Fibroblast of lung (primary cell): ENCODE data around the gene IL19. TPM values are rescaled to one million over a fixed set of nuclear protein-coding genes. Genes with fewer than 3 reads are reported as not detected.

ENCODE experiments used
- DNase-seq, 2 donors: peaks; one replicate each; pipeline versions ENCODE4 v3.0.0 to v3.0.0-alpha.2; 2010; ENCODE audit warnings: low read depth in 2 of 2
- H2AFZ ChIP-seq: 2 replicates; pipeline ENCODE4 v1.5.1; 2012; ENCODE audit warnings: low read length, control low read depth, inconsistent platforms
- H3K27ac ChIP-seq: 2 replicates; pipeline ENCODE4 v1.5.1; 2011; ENCODE audit warnings: low read length, control low read depth; ENCODE audit not compliant: insufficient read depth
- H3K27me3 ChIP-seq: 2 replicates; pipeline ENCODE4 v1.5.1; 2011; ENCODE audit warnings: mild to moderate bottlenecking, low read length; ENCODE audit not compliant: control insufficient read depth, insufficient read depth
- H3K36me3 ChIP-seq: 2 replicates; pipeline ENCODE4 v1.5.1; 2011; ENCODE audit warnings: low read length; ENCODE audit not compliant: control insufficient read depth, insufficient read depth
- H3K4me1 ChIP-seq: 2 replicates; pipeline ENCODE4 v1.5.1; 2011; ENCODE audit warnings: low read length; ENCODE audit not compliant: control insufficient read depth, insufficient read depth; ENCODE audit errors: extremely low read depth
- H3K4me2 ChIP-seq: 2 replicates; pipeline ENCODE4 v1.5.1; 2011; ENCODE audit warnings: low read length, control low read depth; ENCODE audit not compliant: insufficient read depth; ENCODE audit errors: extremely low read depth
- H3K4me3 ChIP-seq, 4 experiments: fragments of 200-600 bp in 1 of 4; sonication (generic) in 1 of 4; replicated peaks in 1 of 4; 2 replicates each; pipeline ENCODE4 v1.5.1; 2011 to 2016; ENCODE audit warnings: low read length in 4 of 4, low read depth in 3 of 4, mild to moderate bottlenecking in 3 of 4, control low read depth in 2 of 4, inconsistent platforms in 1 of 4, mixed read lengths in 1 of 4; ENCODE audit not compliant: insufficient read depth in 1 of 4; ENCODE audit errors: control extremely low read depth in 1 of 4
- H3K79me2 ChIP-seq: 2 replicates; pipeline ENCODE4 v1.5.1; 2012; ENCODE audit warnings: mild to moderate bottlenecking, low read length, inconsistent platforms; ENCODE audit not compliant: control insufficient read depth, insufficient read depth
- H3K9ac ChIP-seq: 2 replicates; pipeline ENCODE4 v1.5.1; 2011; ENCODE audit warnings: mild to moderate bottlenecking, low read length, control low read depth; ENCODE audit not compliant: insufficient read depth
- H3K9me3 ChIP-seq: 2 replicates; pipeline ENCODE4 v1.5.1; 2012; ENCODE audit warnings: low read depth, low read length; ENCODE audit not compliant: control insufficient read depth, insufficient read depth
- H4K20me1 ChIP-seq: 2 replicates; pipeline ENCODE4 v1.5.1; 2011; ENCODE audit warnings: low read length; ENCODE audit not compliant: control insufficient read depth, insufficient read depth; ENCODE audit errors: extremely low read depth
- CTCF ChIP-seq, 2 donors: IDR thresholded peaks in 1 of 2; conservative IDR thresholded peaks in 1 of 2; 1 replicate in 1 of 2; 2 replicates in 1 of 2; pipeline ENCODE4 v1.5.1; 2011 to 2012; ENCODE audit warnings: low read length in 2 of 2, control low read depth in 1 of 2, inconsistent platforms in 1 of 2, low read depth in 1 of 2, mild to moderate bottlenecking in 1 of 2
- EZH2 ChIP-seq: IDR thresholded peaks from 2 replicates; pipeline ENCODE4 v1.5.1; 2012; ENCODE audit warnings: low read length, control low read depth, mild to moderate bottlenecking; ENCODE audit errors: missing control alignments
- polyA plus RNA-seq, 2 donors: library from polyadenylated mRNA; depleted of rRNA in 1 of 2; stranded (reverse) in 1 of 2; unstranded in 1 of 2; fragments of >200 nt; gene quantifications; 2 replicates each; pipeline ENCODE4 v1.2.1, GENCODE V29; 2011 to 2012; ENCODE audit warnings: missing spikeins in 1 of 2
- total RNA-seq: library from RNA; depleted of rRNA; stranded (reverse); fragments of >200 nt; gene quantifications from 2 replicates; pipeline ENCODE4 v1.2.1, GENCODE V29; 2014

IL19 gene
- total and polyA plus RNA-seq, 2 donors (not counting 1 experiment from before 2014, with no cell fraction given), result not detected

GRCh38 chr1:206814716-206815341 is 44.3 kb downstream of the IL19 start:
- H3K4me2 ChIP-seq, result no peak overlapping the region
- H3K27me3 ChIP-seq, result no peaks in the 10 kb centered on the region
- H3K4me1 ChIP-seq, result peaks cover 2% of the 10 kb centered on the region
- H3K27ac ChIP-seq, result no peak overlapping the region
- no peak overlapping the region for H2AFZ ChIP-seq
- no peaks in the 10 kb centered on the region for H4K20me1 ChIP-seq
- H3K79me2 ChIP-seq, result no peaks in the 10 kb centered on the region
- H3K9ac ChIP-seq, result no peak overlapping the region
- H3K4me3 ChIP-seq, result no peak overlapping the region
- TF ChIP-seq EZH2 (no peak), CTCF (conservative IDR thresholded peaks at IDR 0.05 in 1 of 2, IDR thresholded peaks at IDR 0.05 in 1 of 2; ENCODE audit: low read depth in 1 of 2, low read length in 2 of 2) (no peak)
- no peaks in the 10 kb centered on the region for H3K36me3 ChIP-seq
- peak; percentile 72 to 81 for DNase-seq
- H3K9me3 ChIP-seq, result no peaks in the 10 kb centered on the region

GRCh38 chr1:206816390-206817287 is 46.1 kb downstream of the IL19 start:
- Histone ChIP-seq H3K9me3 (no peaks in the 10 kb centered on the region), H3K36me3 (no peaks in the 10 kb centered on the region), H2AFZ (no peak overlapping the region), H3K4me1 (peaks cover 2% of the 10 kb centered on the region), H4K20me1 (no peaks in the 10 kb centered on the region), H3K4me3 (no peak overlapping the region), H3K27me3 (no peaks in the 10 kb centered on the region), H3K4me2 (no peak overlapping the region), H3K9ac (no peak overlapping the region), H3K79me2 (no peaks in the 10 kb centered on the region), H3K27ac (no peak overlapping the region)
- peak in 1 of 2 donors; percentile 25 for DNase-seq
- no peak for TF ChIP-seq CTCF (conservative IDR thresholded peaks at IDR 0.05 in 1 of 2, IDR thresholded peaks at IDR 0.05 in 1 of 2; ENCODE audit: low read depth in 1 of 2, low read length in 2 of 2)
- TF ChIP-seq EZH2, result no peak

- Histone ChIP-seq H3K4me3 (no peak overlapping the region), H3K9me3 (no peaks in the 10 kb centered on the region), H3K27me3 (no peaks in the 10 kb centered on the region), H3K36me3 (no peaks in the 10 kb centered on the region), H3K9ac (no peak overlapping the region), H3K4me1 (peaks cover 6% of the 10 kb centered on the region), H2AFZ (no peak overlapping the region), H3K79me2 (no peaks in the 10 kb centered on the region), H3K27ac (no peak overlapping the region), H4K20me1 (no peaks in the 10 kb centered on the region), H3K4me2 (no peak overlapping the region)
- TF ChIP-seq CTCF (conservative IDR thresholded peaks at IDR 0.05 in 1 of 2, IDR thresholded peaks at IDR 0.05 in 1 of 2; ENCODE audit: low read depth in 1 of 2, low read length in 2 of 2) (no peak), EZH2 (no peak)
- DNase-seq, result no peak
Observed at GRCh38 chr1:206821493-206821892, 50.9 kb downstream of the IL19 start.
